ENCODE measurements around the gene FOXN1. TPM values are rescaled to one million over a fixed set of nuclear protein-coding genes. Genes with fewer than 3 reads are reported as not detected.

Gene FOXN1
- total and polyA plus RNA-seq, 2 of the 13 experiments (the other 11 are each of a cell fraction or from before 2014, with no cell fraction given): 0.01 TPM; not detected in 1

GRCh38 chr17:28576758-28577465 is 70.8 kb downstream of the FOXN1 start, which contains the start of gene ALDOC (continued):
- TF ChIP-seq FUBP1 (CRISPR knock-in tag; IDR thresholded peaks at IDR 0.05; ENCODE audit: borderline replicate concordance) (no peak), RFXANK (CRISPR knock-in tag; IDR thresholded peaks at IDR 0.05) (no peak), ZBTB46 (CRISPR knock-in tag; IDR thresholded peaks at IDR 0.05; ENCODE audit: borderline replicate concordance) (no peak), POLR2AphosphoS5 (IDR thresholded peaks at IDR 0.05; ENCODE audit: low read depth, low read length) (peak; percentile 82), AHR (CRISPR knock-in tag; IDR thresholded peaks at IDR 0.05) (0 out of 2 replicates have a peak, but pooled peaks have one; percentile 62), ZSCAN9 (CRISPR knock-in tag; IDR thresholded peaks at IDR 0.05; ENCODE audit: borderline replicate concordance) (0 out of 2 replicates have a peak, but pooled peaks have one; percentile 76), TARDBP (CRISPR knock-in tag; IDR thresholded peaks at IDR 0.05) (peak; percentile 70), ATF7 (IDR thresholded peaks at IDR 0.05) (no peak), ATF7 (CRISPR knock-in tag; IDR thresholded peaks at IDR 0.05) (no peak), NR2F6 (IDR thresholded peaks at IDR 0.05) (peak; percentile 70), NR2F6 (CRISPR knock-in tag; IDR thresholded peaks at IDR 0.05) (peak; percentile 87), HMGA1 (CRISPR knock-in tag; conservative IDR thresholded peaks at IDR 0.05) (no peak), PPARG (CRISPR knock-in tag; conservative IDR thresholded peaks at IDR 0.05) (peak; percentile 61; the same call in 1 of the 2 replicates), MXD4 (CRISPR knock-in tag; IDR thresholded peaks at IDR 0.05) (peak; percentile 80; the same call in 1 of the 2 replicates), ZNF431 (CRISPR knock-in tag; IDR thresholded peaks at IDR 0.05; ENCODE audit: borderline replicate concordance, low read depth) (0 out of 2 replicates have a peak, but pooled peaks have one; percentile 36), REPIN1 (CRISPR knock-in tag; IDR thresholded peaks at IDR 0.05; ENCODE audit: borderline replicate concordance, low read depth) (no peak), SAFB2 (CRISPR knock-in tag; IDR thresholded peaks at IDR 0.05; ENCODE audit: borderline replicate concordance, low read depth) (peak; percentile 77; the same call in 1 of the 2 replicates), ZFP91 (CRISPR knock-in tag; IDR thresholded peaks at IDR 0.05; ENCODE audit: borderline replicate concordance) (peak; percentile 57; the same call in 1 of the 2 replicates), ZNF549 (CRISPR knock-in tag; IDR thresholded peaks at IDR 0.05) (no peak), MYC (CRISPR knock-in tag; IDR thresholded peaks at IDR 0.05; ENCODE audit: borderline replicate concordance) (peak; percentile 94), SIX1 (CRISPR knock-in tag; IDR thresholded peaks at IDR 0.05; ENCODE audit: borderline replicate concordance) (no peak), ZNF205 (CRISPR knock-in tag; IDR thresholded peaks at IDR 0.05) (peak; percentile 95), SIN3A (IDR thresholded peaks at IDR 0.05; ENCODE audit: borderline replicate concordance, low read depth, low read length) (peak; percentile 80; the same call in 1 of the 2 replicates), FLYWCH1 (CRISPR knock-in tag; IDR thresholded peaks at IDR 0.05) (0 out of 2 replicates have a peak, but pooled peaks have one; percentile 27), DPF2 (CRISPR knock-in tag; IDR thresholded peaks at IDR 0.05; ENCODE audit: borderline replicate concordance, low read depth) (no peak), ZBTB42 (CRISPR knock-in tag; IDR thresholded peaks at IDR 0.05) (no peak), PITX1 (CRISPR knock-in tag; IDR thresholded peaks at IDR 0.05) (peak; percentile 97), MIXL1 (CRISPR knock-in tag; IDR thresholded peaks at IDR 0.05) (peak; percentile 72; the same call in 1 of the 2 replicates)

Data from HepG2 (cell line).